NCI-H1092 (cell line): Measurements from ENCODE around the gene CD8A.

Experiments
- DNase-seq: peaks from one replicate; lab custom pipeline; 2025; lab: John Stamatoyannopoulos, UW

The CD8A gene

DNA sequence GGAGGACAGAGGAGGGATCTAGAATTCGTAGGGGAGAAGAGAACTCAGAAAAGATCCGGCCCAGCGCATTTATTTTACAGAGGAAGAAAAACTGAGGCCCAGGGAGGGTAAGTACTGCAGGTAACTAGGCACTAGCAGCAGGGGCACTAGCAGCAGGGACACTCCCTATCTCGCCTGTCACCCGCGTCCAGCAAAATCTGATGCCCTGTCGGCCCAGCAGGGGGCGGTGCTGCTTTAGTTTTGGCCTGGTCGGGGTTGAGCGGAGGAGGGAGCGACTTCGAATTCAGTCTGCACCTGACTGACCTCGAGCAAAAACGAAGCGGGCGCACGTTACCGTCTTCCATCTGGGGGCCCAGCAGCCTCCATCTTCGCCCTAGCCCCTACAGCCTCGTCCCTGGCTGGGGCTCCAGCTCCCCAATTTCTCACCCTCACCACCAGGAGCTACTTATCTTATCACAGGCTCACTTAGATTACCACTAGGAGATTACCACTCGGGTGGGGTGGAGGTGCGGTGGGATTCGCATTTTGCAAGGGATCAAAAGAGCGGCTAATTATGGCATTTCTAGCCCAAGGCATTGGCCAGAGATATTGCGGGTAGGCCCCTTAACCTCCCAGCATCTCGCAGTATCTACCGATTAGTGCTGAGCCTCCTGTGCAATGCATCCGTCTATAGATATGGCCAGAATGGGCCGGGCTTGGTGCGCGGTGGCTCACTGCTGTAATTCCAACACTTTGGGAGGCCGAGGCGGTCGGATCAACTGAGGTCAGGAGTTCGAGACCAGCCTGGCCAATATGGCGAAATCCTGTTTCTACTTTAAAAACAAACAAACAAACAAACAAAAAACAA, 17.8 kb upstream of the CD8A start:
- DNase-seq = peak; percentile 75

DNA sequence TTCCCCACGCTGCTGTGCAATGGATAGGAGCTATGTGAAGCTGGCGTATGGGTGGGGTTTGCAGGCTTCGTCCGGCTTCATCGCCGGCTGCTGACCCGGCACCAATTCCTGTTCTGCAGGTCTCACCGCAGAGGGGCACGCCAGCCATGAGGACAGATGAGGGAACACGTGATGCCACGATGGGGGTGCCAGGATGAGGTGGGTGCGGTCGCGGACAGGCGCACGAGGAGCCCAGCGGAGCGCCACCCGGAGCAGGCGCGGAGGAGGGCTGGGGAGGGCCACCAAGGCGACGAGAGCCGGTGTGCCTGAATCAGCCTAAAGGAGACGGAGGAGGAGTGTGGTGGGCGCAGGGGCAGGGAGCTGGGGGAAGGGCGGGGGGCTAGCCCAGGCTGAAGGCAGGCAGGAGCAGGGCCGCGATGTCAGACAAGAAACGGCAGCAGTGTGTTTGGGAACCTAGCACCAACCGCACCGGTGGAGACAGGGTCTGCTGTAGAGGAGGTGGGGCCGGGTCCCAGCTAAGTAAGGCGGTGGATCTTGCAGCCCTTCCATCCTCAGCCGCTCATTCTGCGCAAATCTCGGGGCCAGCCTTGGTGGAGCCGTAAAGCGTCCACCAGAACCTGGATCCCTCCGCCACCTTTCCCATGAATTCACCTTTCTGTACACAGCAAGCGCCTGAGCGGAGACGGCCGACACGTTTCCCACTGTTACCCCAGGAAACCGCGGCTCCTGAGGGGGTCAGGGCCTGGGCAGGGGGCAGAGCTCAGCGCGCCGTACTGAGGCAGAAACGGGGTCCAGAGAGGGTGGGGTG, 17.0 kb upstream of the CD8A start:
- peak; percentile 43 for DNase-seq

DNA sequence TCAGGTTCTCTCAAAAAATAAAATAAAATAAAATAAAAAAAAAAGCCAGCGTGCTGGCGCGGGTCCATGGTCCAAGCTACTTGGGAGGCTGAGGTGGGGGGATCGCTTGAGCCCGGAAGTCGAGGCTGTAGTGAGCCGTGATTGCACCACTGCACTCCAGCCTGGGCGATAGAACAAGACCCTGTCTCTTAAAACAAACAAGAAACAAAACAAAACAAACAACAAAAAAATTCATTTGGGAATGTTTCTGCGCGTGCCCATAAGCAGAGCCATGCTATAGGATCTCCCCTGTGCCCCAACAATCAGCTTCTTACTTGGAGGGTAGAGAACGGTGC, 16.4 kb upstream of the CD8A start:
- no peak for DNase-seq

- DNase-seq = no peak
Observed at GRCh38 chr2:86806059-86806857, 15.5 kb upstream of the CD8A start.

GRCh38 chr2:86800856-86801567, 10.3 kb upstream of the CD8A start:
- no peak for DNase-seq

DNA sequence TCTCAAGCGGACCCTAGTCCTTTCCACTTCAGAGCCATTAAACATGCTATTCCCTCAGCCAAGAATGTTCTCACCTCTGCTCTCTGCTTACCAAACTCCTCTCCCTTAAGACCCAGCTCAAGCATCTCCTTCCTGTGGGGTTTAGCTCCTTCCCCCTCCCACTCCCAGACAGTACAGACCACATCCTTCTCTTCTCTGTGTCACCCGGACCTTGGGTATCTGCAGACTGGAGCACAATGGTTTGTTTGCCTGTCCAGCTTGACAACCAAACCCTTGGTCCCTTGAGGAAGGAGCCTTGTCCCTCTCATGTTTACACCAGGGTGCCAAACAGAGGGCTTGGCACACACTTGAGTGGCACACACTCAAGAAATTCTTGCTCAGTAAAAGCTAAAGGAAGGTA, 4.1 kb upstream of the CD8A start:
- no peak for DNase-seq

DNA sequence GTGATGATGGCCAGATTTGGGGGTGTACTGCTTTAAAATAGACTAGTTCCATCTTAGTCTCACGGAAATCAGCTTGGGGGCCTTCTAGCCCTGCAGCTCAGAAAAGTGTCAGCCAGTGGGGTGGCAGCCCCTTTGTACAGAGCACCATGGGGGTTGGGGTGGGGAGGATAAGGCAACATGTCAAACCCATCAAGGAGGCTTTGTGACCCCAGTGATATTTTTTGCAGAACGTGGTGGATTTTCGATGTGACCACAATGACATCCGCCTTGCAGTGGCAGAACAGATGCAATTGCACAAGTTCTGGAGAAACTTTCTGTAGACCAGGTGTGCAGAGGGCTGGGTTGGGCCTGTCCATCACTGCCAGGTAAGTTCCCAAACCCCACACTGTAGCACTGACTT, 3.0 kb upstream of the CD8A start:
- DNase-seq = no peak

- no peak for DNase-seq
Observed at GRCh38 chr2:86791573-86791972, 860 bp upstream of the CD8A start.

DNA sequence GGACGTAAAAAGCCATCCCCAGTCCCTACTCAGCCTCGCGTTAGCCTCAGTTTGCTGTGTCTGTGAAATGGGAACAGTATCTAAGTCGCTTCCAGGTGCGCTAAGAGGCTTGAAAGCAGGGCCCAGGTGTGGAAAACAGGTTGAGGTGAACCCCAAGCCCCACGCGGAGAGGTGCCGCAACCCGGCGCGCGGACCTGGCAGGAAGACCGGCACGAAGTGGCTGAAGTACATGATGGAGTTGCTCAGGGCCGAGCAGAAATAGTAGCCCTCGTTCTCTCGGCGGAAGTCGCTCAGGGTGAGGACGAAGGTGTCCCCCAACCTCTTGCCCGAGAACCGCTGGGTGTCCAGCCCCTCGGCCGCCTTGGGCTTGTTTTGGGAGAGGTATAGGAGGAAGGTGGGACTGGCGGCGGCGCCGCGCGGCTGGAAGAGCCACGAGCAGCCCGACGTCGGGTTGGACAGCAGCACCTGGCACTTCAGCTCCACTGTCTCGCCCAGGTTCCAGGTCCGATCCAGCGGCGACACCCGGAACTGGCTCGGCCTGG, 508 bp downstream of the CD8A start:
- no peak for DNase-seq

DNA sequence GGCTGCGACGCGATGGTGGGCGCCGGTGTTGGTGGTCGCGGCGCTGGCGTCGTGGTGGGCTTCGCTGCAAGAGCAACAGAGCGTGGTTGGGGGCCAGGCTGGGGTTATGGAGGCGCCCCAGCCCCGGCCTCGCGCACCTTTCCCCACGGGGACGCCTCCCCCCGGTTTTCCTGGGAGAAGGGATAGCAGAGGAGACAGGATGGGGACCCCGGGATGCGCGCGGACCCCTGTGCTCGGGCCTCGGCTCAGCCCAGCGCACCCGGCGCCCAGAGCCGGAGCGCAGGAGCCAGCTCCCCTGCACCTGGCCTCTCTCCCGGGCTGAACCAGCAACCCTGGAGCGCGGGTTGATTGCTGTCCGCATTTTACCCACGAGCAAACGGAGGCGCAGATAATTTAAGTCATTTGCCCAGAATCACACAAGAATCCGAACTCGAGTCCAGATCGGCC, 1.0 kb downstream of the CD8A start:
- no peak for DNase-seq

GRCh38 chr2:86788881-86789686, 1.6 kb downstream of the CD8A start:
- no peak for DNase-seq

DNA sequence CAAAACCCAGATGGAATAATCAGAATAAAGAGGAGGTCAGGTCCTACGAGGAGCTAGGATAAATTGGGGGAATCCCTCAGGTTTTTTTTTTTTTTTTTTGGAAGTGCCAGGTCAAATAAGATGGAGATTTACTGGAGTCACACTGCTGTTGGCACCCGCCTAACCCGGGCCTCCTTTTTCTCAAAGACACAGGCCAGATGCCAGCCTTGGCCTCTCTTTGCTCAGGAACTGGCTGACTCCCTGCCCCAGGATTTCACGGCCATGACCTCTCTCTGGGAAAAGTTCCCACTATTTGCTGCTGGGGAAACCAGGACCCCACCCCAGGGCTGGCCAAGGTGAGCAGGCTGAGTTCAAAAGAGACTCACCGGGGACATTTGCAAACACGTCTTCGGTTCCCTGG, 2.5 kb downstream of the CD8A start:
- no peak for DNase-seq

DNA sequence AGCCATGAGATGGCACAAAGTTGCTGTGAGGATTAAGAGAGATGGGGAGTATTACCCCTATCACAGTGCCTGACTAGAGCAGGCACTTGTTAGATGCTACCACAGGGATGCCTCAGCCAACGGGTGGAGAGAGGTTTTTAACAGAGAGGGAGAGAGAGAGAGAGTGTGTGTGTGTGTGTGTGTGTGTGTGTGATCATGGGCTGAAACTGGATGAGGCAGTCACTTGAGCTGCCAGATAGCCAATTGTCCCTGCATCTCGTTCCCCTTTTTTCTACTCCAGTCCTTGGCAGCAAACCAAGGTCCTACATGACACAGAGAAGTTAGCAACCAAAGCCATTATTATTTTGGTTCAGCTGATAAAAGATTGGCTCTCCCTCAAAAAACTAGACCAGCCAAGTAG, 3.0 kb downstream of the CD8A start:
- peak; percentile 3 for DNase-seq

DNA sequence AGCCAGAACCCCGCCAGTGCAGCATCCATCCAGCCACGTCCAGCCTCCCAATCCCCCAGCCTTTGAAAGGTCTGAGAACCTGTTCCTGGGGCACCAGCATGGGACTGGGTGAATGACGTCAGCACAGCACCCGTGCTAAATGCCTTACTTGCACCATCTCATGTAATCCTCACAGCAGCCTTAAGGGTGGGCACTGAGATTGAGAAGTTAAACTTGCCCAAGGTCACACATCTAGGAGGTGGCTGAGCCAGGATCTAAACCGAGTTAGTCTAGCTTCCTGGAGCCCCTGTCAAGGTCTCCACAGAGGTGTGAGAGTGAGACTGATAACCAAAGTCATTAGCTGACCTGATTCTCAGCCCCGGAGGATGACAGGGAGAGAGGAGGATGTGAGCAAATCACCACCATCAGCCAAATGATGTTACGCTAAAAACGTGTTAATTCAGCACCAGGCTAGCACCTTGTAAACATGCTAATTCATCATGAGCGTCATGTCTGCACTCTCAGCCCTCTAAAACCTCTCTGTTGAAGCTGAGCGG, 4.6 kb downstream of the CD8A start:
- DNase-seq = no peak

- DNase-seq = no peak
Observed at GRCh38 chr2:86785456-86785855, 5.3 kb downstream of the CD8A start.

GRCh38 chr2:86783615-86784339, 6.9 kb downstream of the CD8A start:
- no peak for DNase-seq

- no peak for DNase-seq
Observed at GRCh38 chr2:86782748-86783147, 8.0 kb downstream of the CD8A start.

- DNase-seq = no peak
Observed at GRCh38 chr2:86781363-86781762, 9.3 kb downstream of the CD8A start.

GRCh38 chr2:86779971-86780370, 10.7 kb downstream of the CD8A start:
- no peak for DNase-seq

- no peak for DNase-seq
Observed at GRCh38 chr2:86778957-86779356, 11.8 kb downstream of the CD8A start.
